ENCODE data around the gene STEAP3.

DNA sequence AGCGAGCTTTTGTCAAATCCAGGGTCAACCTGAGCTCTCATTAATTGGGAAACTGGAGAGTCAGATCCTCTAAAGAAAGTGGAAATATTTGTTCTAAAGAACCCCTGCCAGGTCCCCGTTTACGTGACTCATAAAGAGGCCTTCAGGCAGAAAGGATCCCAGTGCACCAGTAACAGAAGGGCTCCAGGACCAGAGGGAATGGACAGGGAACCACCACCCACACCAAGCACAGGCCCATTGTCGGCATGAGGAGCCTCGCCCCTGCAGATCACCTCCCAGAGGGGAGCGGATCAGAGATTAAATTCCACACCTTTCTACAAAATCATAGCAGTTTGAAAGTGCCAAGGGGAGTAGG, 48.7 kb upstream of the STEAP3 start:
- TF ChIP-seq CTCF (IDR thresholded peaks at IDR 0.05), result no peak
- TF ChIP-seq FOXJ3 (CRISPR knock-in tag; IDR thresholded peaks at IDR 0.05; ENCODE audit: borderline replicate concordance), result no peak
- TF ChIP-seq, protein P1, sequence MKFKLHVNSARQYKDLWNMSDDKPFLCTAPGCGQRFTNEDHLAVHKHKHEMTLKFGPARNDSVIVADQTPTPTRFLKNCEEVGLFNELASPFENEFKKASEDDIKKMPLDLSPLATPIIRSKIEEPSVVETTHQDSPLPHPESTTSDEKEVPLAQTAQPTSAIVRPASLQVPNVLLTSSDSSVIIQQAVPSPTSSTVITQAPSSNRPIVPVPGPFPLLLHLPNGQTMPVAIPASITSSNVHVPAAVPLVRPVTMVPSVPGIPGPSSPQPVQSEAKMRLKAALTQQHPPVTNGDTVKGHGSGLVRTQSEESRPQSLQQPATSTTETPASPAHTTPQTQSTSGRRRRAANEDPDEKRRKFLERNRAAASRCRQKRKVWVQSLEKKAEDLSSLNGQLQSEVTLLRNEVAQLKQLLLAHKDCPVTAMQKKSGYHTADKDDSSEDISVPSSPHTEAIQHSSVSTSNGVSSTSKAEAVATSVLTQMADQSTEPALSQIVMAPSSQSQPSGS (CRISPR knock-in tag; IDR thresholded peaks at IDR 0.05; ENCODE audit: borderline replicate concordance, low read depth), result no peak
- TF ChIP-seq AFF4 (CRISPR knock-in tag; IDR thresholded peaks at IDR 0.05; ENCODE audit: borderline replicate concordance), result no peak
- no peak for TF ChIP-seq TEAD4 (CRISPR knock-in tag; IDR thresholded peaks at IDR 0.05)
- TF ChIP-seq, protein P2, sequence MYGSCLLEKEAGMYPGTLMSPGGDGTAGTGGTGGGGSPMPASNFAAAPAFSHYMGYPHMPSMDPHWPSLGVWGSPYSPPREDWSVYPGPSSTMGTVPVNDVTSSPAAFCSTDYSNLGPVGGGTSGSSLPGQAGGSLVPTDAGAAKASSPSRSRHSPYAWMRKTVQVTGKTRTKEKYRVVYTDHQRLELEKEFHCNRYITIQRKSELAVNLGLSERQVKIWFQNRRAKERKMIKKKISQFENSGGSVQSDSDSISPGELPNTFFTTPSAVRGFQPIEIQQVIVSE (CRISPR knock-in tag; IDR thresholded peaks at IDR 0.05; ENCODE audit: borderline replicate concordance), result no peak
- TF ChIP-seq, protein P3, sequence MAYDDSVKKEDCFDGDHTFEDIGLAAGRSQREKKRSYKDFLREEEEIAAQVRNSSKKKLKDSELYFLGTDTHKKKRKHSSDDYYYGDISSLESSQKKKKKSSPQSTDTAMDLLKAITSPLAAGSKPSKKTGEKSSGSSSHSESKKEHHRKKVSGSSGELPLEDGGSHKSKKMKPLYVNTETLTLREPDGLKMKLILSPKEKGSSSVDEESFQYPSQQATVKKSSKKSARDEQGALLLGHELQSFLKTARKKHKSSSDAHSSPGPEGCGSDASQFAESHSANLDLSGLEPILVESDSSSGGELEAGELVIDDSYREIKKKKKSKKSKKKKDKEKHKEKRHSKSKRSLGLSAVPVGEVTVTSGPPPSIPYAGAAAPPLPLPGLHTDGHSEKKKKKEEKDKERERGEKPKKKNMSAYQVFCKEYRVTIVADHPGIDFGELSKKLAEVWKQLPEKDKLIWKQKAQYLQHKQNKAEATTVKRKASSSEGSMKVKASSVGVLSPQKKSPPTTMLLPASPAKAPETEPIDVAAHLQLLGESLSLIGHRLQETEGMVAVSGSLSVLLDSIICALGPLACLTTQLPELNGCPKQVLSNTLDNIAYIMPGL (CRISPR knock-in tag; IDR thresholded peaks at IDR 0.05), result no peak
- TF ChIP-seq TCF7 (CRISPR knock-in tag; IDR thresholded peaks at IDR 0.05; ENCODE audit: low read depth), result no peak
- no peak for TF ChIP-seq FOXK1 (CRISPR knock-in tag; IDR thresholded peaks at IDR 0.05)
- TF ChIP-seq STAT6 (CRISPR knock-in tag; conservative IDR thresholded peaks at IDR 0.05; ENCODE audit: low read depth), result no peak
